ENCODE measurements around the gene TFCP2L1.
"Not testable (repeated sequence)": the region's sequence is repeated elsewhere in the genome, so short reads cannot be mapped to it uniquely, and the experiment has no call there.

The TFCP2L1 gene

GRCh38 chr2:121242175-121242875 is 42.7 kb downstream of the TFCP2L1 start:
- no peak for DNase-seq (ENCODE audit: low spot score)

- DNase-seq (ENCODE audit: low spot score) = no peak
These were observed 43.5 kb downstream of the TFCP2L1 start for GRCh38 chr2:121241466-121241865.

GRCh38 chr2:121240436-121240835 is 44.6 kb downstream of the TFCP2L1 start:
- no peak for DNase-seq (ENCODE audit: low spot score)

DNA sequence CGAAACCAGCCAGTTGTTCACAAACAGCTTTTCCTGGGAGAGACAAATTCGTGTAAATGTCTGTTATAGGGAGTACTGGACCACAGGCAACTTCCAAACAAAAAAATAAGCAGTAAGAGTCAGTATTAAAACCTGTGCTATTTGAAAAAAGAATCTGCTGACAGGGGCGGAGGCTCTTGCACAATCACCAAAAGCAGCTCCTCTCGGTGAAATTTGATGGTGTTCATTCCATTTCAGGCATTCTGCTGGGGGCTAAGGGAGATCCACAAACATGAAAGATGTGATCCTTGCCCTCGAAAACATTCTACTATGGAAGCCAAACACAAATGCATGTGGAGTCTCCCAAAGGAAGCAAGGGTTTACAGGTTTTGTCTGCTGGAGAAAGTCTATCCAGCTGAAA is 45.0 kb downstream of the TFCP2L1 start:
- no peak for DNase-seq (ENCODE audit: low spot score)

- no peak for DNase-seq (ENCODE audit: low spot score)
These were observed 45.5 kb downstream of the TFCP2L1 start for GRCh38 chr2:121239471-121239870.

DNA sequence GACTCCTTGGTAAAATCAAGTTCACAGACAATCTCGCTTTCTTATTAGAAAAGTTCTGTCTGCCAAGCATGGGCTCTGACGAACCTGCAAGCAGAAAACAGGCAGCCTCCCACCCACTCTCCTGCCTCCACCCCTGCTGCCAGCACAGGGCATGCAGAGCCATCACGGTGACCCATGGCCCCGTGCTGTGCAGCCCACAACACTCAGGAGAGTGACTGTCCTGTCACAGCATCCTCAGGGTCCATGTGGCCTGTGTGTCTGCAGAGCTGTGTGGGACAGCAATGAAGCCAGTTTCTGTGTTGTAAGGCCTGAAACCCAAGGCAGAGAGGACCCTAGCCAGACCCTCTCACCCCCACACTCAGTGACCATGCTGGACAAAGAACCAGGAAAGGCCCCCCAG is 46.2 kb downstream of the TFCP2L1 start:
- DNase-seq (ENCODE audit: low spot score) = no peak

DNA sequence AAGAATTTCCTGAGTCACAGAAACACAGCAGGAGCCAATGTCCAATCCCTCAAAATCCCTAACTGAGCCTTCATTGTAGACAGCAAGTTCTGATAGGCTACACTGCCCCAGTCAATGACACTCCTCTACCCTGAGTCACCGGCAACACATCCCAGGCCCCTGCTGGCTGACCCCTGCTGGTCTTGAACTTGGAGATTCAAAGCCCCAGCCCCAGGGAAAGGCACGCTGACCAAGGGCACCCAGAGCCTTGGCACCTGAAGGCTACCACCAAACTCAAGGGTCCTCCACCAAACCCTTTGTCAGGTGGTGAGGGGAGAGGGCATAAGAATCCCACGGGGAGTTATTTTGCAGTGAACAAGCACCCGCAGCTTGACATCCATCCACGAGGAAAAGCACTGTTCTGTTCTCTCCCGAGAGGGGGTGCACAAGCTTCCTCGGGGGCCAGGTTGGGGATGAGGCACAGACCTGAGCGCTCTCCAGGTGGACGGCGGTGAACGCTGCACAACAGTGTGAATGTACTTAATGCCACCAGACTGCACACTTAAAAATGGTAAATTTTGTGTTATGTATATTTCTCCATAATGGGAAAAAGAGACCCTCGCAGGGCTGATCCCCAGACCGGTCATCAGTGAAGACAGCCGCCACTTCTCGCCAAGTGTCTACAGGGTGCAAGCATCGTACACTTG is 46.9 kb downstream of the TFCP2L1 start:
- DNase-seq (ENCODE audit: low spot score) = no peak

DNA sequence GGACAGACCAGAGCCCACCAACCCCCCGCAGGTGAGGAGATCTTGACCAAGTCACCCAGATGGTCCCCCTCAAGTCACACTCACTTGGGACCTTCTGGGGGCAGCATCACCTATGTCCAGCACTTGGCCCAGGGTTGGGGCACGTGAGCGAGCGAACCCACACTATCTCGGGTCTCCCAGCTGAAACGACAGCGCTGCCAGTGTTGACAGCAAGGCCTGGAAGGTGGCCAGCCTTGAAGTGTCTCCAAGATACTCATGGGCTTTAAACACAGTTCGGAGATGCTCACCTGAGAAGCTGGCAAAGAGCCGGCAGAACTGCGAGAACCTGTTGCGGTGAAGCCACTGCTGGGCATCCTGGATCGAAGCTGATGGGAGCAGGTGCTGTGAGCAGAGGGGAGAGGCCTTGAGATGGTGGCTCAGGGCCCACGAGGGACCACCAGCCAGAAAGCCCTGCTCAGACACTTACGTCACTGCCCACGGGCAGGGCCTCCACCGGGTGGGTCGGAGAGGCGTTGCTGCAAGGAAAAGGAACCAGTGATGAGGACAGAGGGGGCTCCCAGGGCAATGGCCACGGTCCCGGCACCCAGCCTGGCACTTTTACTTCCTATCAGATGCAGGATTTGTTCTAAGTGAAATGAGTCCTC is 47.5 kb downstream of the TFCP2L1 start:
- no peak for DNase-seq (ENCODE audit: low spot score)

GRCh38 chr2:121236650-121237180 is 48.3 kb downstream of the TFCP2L1 start:
- no peak for DNase-seq (ENCODE audit: low spot score)

GRCh38 chr2:121236101-121236640 is 48.8 kb downstream of the TFCP2L1 start:
- DNase-seq (ENCODE audit: low spot score) = no peak

DNA sequence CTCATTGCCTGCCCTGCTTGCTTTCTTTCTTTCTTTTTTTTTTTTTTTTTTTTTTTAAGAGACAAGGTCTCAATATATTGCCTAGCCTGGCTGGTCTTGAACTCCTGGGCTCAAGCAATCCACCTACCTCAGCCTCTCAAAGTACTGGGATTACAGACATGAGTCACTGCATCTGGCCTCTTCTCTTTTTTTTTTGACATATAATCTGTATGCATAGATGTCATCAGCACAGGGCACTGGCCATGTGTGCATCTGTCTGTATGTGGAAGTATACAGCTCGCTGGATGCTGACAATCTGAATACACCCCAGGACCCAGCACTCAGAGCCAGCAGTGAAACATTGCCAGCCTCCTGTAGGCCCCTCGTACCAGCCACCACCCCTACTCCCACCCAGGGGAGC is 49.5 kb downstream of the TFCP2L1 start:
- DNase-seq (ENCODE audit: low spot score) = no peak

GRCh38 chr2:121234791-121235190 is 50.2 kb downstream of the TFCP2L1 start:
- DNase-seq (ENCODE audit: low spot score) = no peak

- no peak for DNase-seq (ENCODE audit: low spot score)
These were observed 50.9 kb downstream of the TFCP2L1 start for GRCh38 chr2:121234144-121234543.

DNA sequence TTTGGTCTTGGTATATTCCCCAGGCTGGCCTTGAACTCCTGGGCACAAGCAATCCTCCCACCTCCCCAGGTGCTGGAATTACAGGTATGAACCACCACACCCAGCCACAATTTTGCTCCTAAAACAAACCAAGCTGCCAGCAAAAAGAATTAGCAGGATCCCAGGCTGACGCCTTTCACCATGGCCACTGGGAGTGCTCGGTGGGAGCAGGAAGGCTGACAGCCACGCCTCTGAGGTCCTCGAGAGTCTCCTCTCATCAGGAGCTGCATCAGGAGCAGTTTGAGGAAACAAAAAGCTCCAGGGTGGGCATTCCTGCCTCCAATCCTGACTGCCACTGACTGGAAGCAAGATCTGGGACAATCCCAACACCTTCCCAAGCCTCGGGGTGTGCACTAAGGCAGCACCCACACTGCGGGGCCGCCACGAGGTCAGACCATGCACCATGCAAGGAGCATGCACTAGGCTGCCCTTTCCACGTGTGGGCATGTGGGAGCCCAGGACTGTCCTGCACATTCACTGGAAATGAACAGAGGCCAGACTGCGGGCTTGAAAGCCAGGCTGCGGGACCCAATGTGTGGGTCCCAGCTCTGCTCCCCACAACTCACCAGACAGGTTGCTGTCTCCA is 51.4 kb downstream of the TFCP2L1 start:
- DNase-seq (ENCODE audit: low spot score) = no peak

DNA sequence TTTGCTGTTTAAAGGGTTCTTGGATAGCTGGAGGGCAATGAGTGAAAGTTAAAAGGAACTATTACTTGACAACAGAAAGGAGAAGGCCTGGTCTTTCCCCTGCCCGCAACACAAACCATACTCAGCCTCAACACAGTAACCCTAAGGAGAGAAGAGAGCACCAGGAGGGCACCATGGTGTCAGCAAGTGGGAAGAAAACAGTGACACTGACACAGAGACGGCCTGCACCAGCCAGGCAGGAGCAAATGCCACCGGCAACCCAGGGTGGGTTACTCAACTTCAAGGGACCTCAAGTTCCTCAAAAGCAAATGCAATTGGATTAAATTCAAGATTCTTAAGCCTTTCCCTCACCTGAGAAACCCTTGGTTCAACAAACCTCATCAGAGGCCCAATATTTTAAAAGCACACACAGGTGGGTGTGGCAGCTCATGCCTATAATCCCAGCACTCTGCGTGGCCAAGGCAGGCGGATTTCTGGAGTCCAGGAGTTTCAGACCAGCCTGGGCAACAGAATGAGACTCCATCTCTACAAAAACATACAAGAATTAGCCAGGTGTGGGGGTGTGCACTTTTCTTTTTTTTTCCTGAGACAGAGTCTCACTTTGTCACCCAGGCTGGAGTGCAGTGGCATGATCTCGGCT is 52.3 kb downstream of the TFCP2L1 start:
- DNase-seq (ENCODE audit: low spot score) = no peak

- DNase-seq (ENCODE audit: low spot score) = no peak
These were observed 53.5 kb downstream of the TFCP2L1 start for GRCh38 chr2:121231385-121232000.

DNA sequence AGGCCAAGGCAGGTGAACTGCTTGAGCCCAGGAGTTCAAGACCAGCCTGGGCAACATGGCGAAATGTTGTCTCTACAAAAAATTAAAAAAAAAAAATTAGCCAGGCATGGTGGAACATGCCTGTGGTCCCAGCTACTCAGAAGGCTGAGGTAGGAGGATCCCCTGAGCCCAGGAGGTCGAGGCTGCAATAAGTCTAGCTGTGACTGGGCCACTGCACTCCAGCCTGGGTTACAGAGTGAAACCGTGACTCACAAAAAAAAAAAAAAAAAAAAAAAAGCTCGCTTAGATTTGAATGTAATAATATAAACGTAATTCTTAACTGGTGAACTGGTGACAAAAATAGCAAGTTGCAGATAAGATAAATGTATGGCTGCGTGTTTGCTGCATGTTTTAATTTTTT is 56.5 kb downstream of the TFCP2L1 start:
- DNase-seq (ENCODE audit: low spot score) = no peak

DNA sequence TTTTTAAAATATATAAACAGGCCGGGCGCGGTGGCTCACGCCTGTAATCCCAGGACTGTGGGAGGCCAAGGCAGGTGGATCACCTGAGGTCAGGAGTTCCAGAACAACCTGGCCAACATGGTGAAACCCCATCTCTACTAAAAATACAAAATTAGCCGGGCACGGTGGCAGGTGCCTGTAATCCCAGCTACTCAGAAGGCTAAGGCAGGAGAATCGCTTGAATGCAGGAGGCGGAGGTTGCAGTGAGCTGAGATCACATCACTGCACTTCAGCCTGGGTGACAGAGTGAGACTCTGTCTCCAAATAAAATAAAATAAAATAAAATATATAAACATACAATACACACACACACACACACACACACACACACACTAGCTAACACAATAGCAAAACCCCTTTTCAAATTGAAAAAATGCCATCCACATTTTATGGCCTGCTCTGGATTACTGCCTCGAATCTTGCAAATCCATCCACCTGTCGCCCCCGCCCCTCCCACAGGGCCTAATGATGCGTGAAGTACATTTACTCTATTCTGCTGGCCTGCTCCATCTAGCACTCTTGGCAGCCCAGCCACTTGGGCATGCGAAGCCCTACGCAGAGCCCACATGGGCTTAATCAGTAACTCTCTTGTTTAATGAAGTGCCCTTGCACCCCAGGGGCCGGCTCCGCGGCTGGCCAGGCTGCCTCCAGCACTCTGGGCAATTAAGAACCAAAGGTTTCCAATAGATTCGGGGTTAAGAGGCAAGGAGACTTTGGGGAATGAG is 57.4 kb downstream of the TFCP2L1 start:
- not testable (repeated sequence) for DNase-seq (ENCODE audit: low spot score)

DNA sequence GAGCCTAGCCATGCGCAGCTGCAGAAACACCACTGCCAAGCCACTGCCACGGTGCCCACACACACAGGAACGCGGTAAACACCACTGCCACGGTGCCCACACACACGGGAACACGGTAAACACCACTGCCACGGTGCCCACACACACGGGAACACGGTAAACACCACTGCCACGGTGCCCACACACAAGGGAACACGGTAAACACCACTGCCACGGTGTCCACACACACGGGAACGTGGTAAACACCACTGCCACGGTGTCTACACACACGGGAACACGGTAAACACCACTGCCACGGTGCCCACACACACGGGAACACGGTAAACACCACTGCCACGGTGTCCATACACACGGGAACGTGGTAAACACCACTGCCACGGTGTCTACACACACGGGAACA is 59.3 kb downstream of the TFCP2L1 start:
- not testable (repeated sequence) for DNase-seq (ENCODE audit: low spot score)

DNA sequence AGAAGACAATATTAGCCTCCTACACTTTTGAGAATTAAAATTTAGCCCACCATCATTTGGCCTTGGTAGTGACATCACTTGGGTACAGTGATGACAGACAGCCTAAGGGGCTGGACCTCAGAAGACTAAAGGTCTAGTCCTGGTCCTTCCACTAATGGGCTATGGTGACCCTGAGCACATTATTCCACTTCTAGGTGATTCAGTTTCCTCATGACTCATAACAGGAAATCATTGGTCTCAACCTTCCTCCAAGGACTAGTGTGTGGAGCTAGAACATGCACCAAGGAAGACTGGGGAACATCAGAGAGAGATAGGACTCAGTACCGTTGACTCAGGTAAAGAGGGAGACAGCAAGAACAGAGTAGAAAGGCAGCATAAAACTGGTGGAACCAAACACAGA is 64.0 kb downstream of the TFCP2L1 start:
- DNase-seq (ENCODE audit: low spot score) = no peak

- DNase-seq (ENCODE audit: low spot score) = no peak
These were observed 65.1 kb downstream of the TFCP2L1 start for GRCh38 chr2:121219866-121220265.

Data from HuH-7 (cell line).